ENCODE data around the gene TACC3. TPM values are rescaled to one million over a fixed set of nuclear protein-coding genes. Genes with fewer than 3 reads are reported as not detected.

The TACC3 gene
- total RNA-seq, 4 donors from 2014 or later: 4.6 to 15.6 (median 7.3) TPM

DNA sequence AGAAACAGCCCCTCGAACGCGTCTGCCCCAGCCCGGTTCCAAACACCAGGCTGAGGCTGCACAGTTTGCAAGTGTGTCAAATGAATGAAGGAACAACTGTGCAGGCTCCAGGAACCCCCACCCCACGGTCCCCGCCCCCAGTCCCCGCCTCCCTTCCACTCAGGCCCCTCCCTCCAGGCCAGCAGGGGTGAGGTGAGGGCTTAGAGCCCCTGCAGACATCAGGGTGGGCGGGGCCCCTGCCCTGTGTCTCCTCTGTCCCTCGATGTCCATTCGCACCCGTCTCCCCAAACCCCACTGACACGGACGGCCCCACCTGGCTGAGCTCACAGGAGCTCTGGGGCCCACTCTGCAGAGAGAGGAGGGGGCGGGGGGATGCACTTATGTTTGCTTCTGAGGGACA is 28.5 kb downstream of the TACC3 start:
- Histone ChIP-seq H3K36me3 (no peaks in the 10 kb centered on the region), H3K27me3 (no peaks in the 10 kb centered on the region), H3K9me3 (no peaks in the 10 kb centered on the region), H3K27ac (no peak overlapping the region), H3K4me3 (no peak overlapping the region), H3K4me1 (peaks cover 0 to 5% of the 10 kb centered on the region in 2 donors)
- DNase-seq: no peak
- TF ChIP-seq POLR2A (IDR thresholded peaks at IDR 0.05): no peak
- TF ChIP-seq, protein P1, sequence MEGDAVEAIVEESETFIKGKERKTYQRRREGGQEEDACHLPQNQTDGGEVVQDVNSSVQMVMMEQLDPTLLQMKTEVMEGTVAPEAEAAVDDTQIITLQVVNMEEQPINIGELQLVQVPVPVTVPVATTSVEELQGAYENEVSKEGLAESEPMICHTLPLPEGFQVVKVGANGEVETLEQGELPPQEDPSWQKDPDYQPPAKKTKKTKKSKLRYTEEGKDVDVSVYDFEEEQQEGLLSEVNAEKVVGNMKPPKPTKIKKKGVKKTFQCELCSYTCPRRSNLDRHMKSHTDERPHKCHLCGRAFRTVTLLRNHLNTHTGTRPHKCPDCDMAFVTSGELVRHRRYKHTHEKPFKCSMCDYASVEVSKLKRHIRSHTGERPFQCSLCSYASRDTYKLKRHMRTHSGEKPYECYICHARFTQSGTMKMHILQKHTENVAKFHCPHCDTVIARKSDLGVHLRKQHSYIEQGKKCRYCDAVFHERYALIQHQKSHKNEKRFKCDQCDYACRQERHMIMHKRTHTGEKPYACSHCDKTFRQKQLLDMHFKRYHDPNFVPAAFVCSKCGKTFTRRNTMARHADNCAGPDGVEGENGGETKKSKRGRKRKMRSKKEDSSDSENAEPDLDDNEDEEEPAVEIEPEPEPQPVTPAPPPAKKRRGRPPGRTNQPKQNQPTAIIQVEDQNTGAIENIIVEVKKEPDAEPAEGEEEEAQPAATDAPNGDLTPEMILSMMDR (IDR thresholded peaks at IDR 0.05): no peak
- intact Hi-C loops (cut with DNase I; ENCODE audit: low total_unique reads): loop anchor here (5.0 kb wide), 1 partner anchor 147 kb away; no protein-coding TSS in a partner anchor

DNA sequence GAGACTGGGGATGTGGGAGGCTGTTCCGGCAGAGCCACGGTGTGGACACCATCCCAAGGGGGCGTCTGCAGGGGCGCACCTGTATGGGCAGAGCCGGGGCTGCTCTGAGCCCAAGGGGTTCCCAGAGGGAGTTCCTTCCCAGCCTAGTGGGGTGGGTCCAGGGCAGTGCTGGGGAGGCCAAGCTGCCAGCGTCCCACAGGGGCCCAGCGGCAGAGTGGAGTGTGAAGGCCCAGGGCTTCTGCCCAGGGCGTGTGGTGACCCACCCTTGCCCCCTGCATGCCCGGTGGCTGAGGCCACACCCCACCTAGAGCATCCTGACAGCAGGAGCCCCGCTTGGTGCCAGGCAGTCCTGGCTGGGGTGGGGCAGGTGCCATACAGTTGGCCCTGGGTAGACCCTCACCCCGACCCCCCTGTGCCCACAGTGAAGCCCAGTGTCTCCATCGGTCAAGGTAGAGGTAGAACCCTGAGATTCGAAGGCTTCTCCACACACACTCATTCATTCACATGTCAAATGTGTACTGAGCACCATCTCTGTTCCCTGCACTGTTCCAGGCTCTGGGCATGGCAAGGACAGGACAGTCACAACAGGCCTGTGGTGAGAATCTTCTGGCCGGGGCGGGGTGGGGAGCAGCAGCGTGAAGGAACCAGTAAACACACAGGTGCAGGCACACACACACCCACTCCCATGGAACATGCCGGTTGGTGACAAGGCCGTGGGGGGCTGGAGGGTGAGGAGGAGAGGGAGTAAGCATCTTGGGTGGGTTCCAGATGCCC is 29.2 kb downstream of the TACC3 start:
- TF ChIP-seq, protein P1 (IDR thresholded peaks at IDR 0.05): no peak
- no peak for TF ChIP-seq POLR2A (IDR thresholded peaks at IDR 0.05)
- DNase-seq: no peak
- H3K9me3 ChIP-seq: no peaks in the 10 kb centered on the region
- intact Hi-C loops (cut with DNase I; ENCODE audit: low total_unique reads): no loop called here
- no peaks in the 10 kb centered on the region for H3K36me3 ChIP-seq
- H3K4me3 ChIP-seq: no peak overlapping the region
- peaks cover 0 to 5% of the 10 kb centered on the region in 2 donors for H3K4me1 ChIP-seq
- no peaks in the 10 kb centered on the region for H3K27me3 ChIP-seq
- H3K27ac ChIP-seq: no peak overlapping the region

DNA sequence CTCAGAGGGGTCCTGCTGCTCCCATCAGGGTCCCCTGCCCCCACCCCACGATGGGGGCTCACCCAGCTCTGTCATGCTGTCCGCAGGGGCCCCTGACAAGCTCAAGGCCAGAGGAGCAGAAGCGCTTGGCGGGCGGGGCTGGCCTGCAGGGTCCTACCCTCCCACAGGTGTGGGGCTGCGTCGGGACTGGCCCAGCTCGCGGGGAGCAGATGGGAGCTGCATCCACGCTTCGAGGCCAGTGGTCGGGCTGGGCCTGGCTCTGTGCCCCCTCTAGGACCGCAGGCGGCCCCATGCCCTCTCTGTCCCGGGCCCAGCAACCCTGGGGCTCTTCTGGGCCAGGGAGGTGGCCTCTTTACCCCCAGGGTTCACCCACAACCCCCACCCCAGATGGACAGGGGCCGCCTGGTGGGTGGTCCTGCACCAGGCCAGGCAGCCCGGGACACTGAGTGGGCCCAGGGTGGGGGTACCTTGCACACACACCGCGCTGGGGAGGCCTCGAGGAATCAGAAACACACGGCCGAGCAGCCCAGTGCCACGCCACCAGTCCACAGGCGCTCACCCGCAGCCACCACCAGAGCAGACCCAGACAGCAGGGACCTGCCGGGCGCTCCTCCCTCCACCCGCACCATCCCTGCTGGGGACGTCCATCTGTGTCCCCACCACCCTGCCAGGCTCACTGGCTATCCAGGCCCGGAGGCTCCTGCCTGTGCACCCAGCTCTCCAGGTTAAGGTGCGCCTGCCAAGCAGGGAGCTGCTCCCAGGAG is 30.0 kb downstream of the TACC3 start:
- no peaks in the 10 kb centered on the region for H3K27me3 ChIP-seq
- peaks cover 0 to 5% of the 10 kb centered on the region in 2 donors for H3K4me1 ChIP-seq
- no peak overlapping the region for H3K27ac ChIP-seq
- no peak overlapping the region for H3K4me3 ChIP-seq
- intact Hi-C loops (cut with DNase I; ENCODE audit: low total_unique reads): no loop called here
- TF ChIP-seq POLR2A (IDR thresholded peaks at IDR 0.05): no peak
- TF ChIP-seq, protein P1 (IDR thresholded peaks at IDR 0.05): no peak
- DNase-seq: no peak
- no peaks in the 10 kb centered on the region for H3K9me3 ChIP-seq
- no peaks in the 10 kb centered on the region for H3K36me3 ChIP-seq

DNA sequence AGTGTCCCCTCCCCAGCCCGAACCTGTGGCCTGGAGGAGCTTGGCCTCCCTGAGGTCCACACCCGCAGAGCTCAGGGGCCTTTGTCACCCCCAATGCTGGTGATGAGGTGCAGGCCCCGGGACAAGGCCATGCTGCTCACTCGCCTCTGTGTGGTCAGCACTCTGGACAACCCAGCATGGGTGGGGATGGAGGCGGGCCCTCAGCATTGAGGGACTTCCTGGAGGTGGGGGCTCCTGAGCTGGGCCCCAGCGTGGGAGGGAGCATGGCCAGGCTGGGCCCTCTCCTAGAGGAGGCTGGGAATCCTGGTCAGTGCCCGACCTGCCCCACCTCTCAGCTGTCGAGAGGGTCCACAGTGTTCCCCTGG is 30.6 kb downstream of the TACC3 start:
- TF ChIP-seq, protein P1 (IDR thresholded peaks at IDR 0.05): no peak
- TF ChIP-seq POLR2A (IDR thresholded peaks at IDR 0.05): no peak
- H3K9me3 ChIP-seq: no peaks in the 10 kb centered on the region
- no peaks in the 10 kb centered on the region for H3K36me3 ChIP-seq
- DNase-seq: no peak
- no peaks in the 10 kb centered on the region for H3K27me3 ChIP-seq
- H3K4me3 ChIP-seq: no peak overlapping the region
- no peak overlapping the region for H3K27ac ChIP-seq
- peaks cover 0 to 5% of the 10 kb centered on the region in 2 donors for H3K4me1 ChIP-seq
- intact Hi-C loops (cut with DNase I; ENCODE audit: low total_unique reads): no loop called here

Data from uterus (tissue), 4 donors.